HUDEP-2 (cell line): ENCODE measurements around the gene ELAVL3.
A peak's percentile ranks its signal among the peaks of the same experiment; 100 is the strongest.
"Not testable (repeated sequence)": the region's sequence is repeated elsewhere in the genome, so short reads cannot be mapped to it uniquely, and the experiment has no call there.

Source experiments
- DNase-seq, 76 experiments: peaks; one replicate each; lab custom pipeline; 2025; ENCODE audit not compliant: unreplicated experiment in 76 of 76; lab: John Stamatoyannopoulos, UW

ELAVL3 gene

GRCh38 chr19:11461453-11461852, 19.4 kb downstream of the ELAVL3 start:
- no peak for DNase-seq

GRCh38 chr19:11460207-11460606, 20.6 kb downstream of the ELAVL3 start:
- peak in 2 of 76 experiments; percentile 9 to 11 for DNase-seq

DNA sequence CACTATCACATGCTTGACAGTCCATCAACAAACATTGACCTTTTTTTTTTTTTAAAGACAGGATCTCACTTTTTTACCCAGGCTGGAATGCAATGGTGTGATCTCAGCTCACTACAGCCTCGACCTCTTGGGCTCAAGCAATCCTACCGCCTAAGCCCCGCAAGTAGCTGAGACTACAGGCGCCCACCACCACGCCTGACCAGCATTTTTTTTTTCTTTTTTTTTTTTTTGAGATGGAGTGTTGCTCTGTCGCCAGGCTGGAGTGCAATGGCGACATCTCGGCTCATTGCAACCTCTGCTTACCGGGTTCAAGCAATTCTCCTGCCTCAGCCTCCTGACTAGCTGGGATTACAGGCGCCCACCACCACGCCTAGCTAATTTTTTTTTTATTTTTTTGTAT, 21.9 kb downstream of the ELAVL3 start:
- DNase-seq: not testable (repeated sequence)

DNA sequence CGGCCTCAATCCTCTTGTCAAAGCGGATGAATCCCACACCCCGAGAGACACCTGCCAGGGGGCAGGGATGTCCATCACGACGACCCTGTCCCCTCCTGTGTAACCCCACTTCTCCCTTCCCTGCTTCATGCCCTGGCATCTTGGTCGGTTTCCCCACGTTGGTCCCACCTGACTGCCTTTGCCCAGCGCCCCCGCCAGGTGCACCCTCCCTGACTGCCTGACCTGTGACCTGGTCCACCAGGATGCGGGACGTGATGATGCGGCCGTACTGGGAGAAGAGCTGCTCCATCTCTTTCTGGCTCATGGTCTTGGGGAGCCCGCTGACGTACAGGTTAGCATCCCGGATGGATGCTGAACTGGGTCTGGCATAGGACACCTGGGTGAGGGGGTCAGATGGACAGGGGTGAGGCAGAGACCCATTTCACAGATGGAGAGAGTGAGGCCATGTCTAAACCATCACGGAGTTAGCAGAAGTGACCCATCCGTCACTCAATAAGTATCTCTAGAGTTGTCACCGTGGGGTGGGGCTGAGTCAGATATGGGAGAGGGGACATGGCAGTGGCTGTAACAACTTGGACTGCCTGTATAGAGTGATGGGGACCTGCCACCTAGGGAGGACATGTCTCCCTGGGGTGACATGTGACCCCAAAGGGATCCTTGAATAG, 22.5 kb downstream of the ELAVL3 start:
- DNase-seq: no peak

DNA sequence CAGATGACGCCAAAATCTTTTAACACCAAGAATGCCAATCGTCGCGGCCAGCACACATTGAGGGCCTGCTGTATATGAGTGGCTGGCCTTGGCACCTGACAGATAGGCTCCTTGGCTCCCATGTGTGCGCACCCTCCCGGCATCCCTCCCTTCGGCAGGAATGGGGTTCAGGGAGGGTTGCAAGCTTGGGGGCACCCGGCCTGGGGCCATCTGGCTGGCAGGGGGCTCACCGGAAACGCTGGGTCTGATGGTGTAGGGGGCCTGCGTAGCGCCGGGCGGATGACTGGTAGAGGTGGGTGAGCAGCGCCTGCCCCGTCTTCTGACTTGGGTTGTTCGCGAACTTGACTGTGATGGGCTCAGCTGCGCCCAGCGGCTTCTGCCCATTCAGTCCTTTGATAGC, 23.0 kb downstream of the ELAVL3 start:
- DNase-seq: no peak

DNA sequence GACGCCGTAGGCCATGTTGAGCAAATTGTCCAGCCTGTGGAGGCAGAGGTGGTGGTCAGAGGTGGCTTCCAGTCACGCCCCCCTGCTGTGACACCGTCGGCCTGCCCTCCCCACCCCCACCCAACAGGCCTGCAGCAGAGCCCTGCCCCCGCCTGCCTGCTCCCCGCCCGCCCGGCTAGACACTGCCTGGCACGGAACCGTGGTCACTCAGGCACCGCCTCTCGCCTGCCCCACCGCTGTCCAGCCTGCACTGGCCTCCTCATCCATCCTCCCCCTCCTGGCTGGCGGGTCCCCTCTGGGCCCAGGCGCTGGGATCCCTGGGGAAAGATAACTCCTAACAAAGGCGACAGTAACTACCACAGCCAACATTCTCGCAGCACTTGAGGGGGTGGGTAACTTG, 23.7 kb downstream of the ELAVL3 start:
- no peak for DNase-seq

DNA sequence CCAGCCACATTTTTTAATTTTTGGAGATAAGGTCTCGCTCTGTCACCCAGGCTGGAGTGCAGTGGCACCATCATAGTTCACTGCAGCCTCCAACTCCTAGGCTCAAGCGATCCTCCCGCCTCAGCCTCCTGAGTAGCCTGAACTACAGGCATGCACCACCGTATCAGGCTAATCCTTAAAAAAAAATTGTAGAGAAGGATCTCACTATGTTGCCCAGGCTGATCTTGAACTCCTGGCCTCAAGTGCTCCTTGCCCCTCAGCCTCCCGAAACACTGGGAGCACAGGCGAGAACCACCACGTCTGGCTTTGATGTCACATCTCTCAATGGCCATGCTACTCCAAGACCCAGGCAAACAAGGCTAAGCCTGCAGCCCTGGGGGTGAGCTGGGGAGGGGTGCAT, 24.2 kb downstream of the ELAVL3 start:
- DNase-seq: no peak

DNA sequence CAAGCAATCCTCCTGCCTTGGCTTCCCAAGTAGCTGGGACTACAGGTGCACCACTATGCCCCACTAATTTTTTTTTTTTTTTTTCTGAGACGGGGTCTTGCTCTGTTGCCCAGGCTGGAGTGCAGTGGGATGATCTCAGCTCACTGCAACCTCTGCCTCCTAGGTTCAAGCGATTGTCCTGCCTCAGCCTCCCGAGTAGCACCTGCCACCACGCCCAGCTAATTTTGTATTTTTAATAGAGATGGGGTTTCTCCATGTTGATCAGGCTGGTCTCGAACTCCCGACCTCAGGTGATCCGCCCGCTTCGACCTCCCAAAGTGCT, 25.7 kb downstream of the ELAVL3 start:
- DNase-seq: not testable (repeated sequence)

DNA sequence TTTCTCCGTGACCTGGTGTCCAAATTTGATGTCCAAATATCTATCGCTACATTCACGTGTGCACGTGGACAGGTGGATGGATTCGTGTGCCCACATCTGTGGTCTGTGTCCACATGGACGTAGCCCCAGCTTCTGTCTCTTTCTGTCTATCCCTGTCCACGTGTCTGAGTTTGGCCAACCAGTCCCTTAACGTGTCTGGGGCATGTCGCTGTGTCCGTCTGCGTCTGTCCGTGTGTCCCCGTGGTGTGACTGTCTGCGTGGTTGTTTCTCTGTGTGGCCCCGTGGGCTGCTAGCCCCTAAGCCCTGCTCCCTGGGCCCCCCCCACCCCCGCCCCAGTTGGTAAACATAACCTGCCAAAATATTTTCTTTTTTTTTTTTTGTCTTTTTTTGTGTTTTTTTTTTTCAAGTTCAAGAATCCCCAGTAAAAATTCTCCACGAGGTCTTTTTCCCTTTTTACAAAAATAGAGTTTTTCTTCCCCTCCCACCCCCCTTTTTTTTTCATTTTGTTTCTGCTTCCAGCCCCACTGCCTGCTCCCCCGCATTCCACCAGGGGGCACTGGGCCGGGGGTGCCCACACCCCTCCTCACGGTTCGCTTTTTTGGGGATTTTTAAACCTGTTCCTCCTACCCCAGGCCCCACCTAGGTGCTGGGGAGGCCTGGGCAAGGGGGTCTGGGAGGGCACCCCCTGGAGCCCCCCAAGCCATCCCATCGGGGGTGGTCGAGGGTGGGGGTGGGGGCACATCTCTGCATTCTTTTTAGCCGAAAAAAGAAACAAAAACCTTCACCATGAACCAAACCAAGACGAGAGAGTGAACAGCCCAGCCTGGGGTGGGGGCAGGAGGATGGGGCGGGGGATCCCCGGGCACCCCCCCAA, 27.1 kb downstream of the ELAVL3 start:
- DNase-seq: peak in 3 of 76 experiments; percentile 7 to 34 (median 9)

DNA sequence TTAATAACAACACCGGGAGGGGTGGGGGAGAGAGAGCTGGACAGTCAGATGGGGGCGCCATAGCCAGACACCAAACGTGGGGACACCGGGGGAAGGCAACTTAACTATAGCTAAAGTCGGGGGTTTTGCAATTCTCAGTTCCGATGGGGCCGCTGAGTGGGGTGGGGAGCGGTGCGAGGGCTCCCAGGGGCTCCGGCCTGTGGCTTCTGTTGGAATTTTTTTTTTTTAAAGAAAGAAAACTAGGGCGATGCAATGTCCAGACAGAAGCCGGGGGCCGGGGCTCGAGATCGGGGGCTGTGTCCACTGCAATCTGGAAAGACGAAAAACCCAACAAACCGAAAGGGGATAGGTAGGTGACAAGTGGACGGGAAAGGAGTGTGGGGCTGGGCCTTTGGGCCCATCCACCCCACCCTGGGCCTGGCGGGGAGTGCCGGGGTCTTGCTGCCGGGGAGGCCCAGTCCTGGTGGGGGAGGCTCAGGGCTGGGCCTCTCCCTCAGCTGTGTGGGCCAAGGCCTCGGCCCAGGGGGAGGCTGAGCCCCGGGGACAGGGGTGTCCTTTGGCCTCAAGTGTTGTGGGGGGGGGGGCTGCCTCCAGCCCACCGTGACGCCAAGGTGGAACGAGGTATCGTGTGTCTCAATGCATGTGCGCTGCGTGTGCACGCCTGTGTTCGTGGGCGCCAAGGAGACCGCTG, 28.1 kb downstream of the ELAVL3 start:
- DNase-seq: peak in 1 of 76 experiments; percentile 12

GRCh38 chr19:11451871-11452619, 28.8 kb downstream of the ELAVL3 start:
- no peak for DNase-seq

DNA sequence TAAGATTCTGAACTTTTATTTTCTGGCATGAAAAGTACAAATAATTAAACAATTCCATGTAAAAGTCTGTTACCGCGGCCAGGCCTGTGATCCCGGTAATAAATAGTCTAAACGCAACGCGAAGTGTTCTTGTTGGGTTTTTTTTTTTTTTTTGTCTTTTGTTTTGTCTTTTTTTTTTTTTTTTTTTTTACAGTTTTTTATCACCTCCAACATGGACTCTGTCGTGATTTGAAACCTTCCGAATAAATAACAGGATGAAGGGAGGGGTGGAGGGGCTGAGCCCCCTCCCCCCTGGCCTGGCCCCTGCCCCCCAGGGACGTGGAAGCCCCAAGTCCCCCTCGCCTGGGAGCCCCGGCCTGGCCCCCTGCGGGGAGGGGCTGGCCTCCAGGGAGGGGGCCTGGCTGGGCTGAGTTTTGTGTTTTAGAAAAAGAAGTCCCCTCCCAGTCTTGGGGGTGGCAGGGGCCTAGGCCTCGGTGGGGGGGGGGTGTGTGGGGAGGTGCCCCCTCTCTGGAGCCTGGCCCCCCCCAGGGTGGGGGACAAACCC, 29.4 kb downstream of the ELAVL3 start:
- no peak for DNase-seq

DNA sequence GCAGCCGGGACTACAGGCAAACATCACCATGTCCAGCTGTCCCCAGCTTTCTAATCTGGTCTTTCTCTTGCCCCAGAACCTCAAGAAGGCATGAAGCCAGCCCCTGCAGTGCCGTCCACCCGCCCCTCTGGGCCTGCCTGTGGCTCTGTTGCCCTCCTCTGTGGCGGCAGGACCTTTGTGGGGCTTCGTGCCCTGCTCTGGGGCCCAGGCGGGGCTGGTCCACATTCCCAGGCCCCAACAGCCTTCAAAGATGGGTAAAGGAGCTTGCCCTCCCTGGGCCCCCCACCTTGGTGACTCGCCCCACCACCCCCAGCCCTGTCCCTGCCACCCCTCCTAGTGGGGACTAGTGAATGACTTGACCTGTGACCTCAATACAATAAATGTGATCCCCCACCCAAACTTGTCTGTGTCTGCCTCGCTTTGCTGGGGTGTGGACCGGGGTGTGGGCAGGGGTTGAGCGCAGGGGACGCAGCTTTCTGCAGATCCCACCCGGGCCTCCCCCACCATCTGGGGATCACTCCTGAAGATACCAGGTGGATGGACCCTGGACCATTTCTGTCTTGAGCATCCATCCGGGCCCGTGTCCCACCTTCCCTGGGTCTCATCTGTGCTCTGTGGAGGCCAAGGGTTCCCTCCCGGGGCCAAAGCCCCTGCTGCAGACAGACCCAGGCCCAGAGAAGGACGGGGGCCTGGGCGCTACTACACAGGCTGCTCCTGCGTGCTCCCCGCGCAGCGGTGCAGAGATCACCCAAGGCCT, 30.1 kb downstream of the ELAVL3 start:
- no peak for DNase-seq

GRCh38 chr19:11448923-11449554, 31.8 kb downstream of the ELAVL3 start:
- no peak for DNase-seq

DNA sequence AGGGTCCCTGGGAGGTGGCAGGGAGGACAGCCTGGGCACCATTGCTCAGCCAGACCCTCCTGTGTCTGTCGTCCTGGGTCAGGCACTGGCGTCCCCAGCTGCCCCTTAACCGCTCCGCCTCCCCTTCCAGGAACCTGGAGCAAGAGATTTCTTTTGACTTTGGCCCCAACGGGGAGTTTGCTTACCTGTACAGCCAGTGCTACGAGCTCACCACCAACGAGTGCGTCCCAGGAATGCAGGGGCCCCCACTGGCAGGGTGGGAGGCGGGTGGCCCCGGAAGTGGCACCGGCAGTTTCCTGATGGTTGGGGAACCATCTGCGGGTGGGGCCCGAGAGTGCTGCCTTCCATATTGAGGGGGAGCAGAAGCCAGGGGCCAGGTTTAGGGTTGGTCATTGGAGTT, 32.4 kb downstream of the ELAVL3 start:
- DNase-seq: no peak

- DNase-seq: no peak
These were observed 33.2 kb downstream of the ELAVL3 start for GRCh38 chr19:11447347-11448262.

- DNase-seq: peak in 44 of 76 experiments; percentile 1 to 65 (median 39)
These were observed 34.1 kb downstream of the ELAVL3 start for GRCh38 chr19:11446652-11447301.

- DNase-seq: no peak
These were observed 34.6 kb downstream of the ELAVL3 start for GRCh38 chr19:11446271-11446651.
